Activated T-cell treated with anti-CD3 and anti-CD28 coated beads for 1 hour (primary cell): ENCODE data around the gene RPS2.
A peak's percentile ranks its signal among the peaks of the same experiment; 100 is the strongest.

Experiments used
- DNase-seq: peaks from one replicate; pipeline ENCODE4 v3.0.0-alpha.2; 2020; ENCODE audit warnings: low read depth

The RPS2 gene

GRCh38 chr16:1998852-1999801 lies 34.5 kb upstream of the RPS2 start:
- DNase-seq, result no peak

- DNase-seq, result no peak
Observed at GRCh38 chr16:1998360-1998835, 33.8 kb upstream of the RPS2 start.

- no peak for DNase-seq
Observed at GRCh38 chr16:1997494-1998359, 33.1 kb upstream of the RPS2 start.

- no peak for DNase-seq
Observed at GRCh38 chr16:1993731-1994131, 29.1 kb upstream of the RPS2 start.

- DNase-seq, result no peak
Observed at GRCh38 chr16:1992704-1993317, 28.2 kb upstream of the RPS2 start.

GRCh38 chr16:1991948-1992703 lies 27.5 kb upstream of the RPS2 start:
- peak; percentile 99 for DNase-seq

DNA sequence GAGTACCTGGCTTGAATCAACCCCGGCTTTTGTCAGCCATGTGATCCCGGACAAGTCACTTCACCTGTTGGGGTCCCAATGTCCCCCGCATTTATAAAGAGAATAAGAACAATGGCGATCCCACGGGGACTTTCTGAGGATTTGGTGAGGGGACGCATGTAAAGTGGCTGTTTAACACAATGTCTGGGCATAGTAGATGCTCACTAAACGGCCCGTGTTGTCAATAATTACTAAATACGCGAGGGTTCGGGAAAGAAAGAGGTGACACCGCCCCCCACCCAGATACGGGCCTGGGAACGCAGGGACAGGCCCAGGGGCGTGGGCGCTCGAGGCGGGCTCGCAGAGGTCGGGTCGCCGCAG lies 26.9 kb upstream of the RPS2 start:
- no peak for DNase-seq

- peak; percentile 35 for DNase-seq
Observed at GRCh38 chr16:1991135-1991551, 26.5 kb upstream of the RPS2 start.

DNA sequence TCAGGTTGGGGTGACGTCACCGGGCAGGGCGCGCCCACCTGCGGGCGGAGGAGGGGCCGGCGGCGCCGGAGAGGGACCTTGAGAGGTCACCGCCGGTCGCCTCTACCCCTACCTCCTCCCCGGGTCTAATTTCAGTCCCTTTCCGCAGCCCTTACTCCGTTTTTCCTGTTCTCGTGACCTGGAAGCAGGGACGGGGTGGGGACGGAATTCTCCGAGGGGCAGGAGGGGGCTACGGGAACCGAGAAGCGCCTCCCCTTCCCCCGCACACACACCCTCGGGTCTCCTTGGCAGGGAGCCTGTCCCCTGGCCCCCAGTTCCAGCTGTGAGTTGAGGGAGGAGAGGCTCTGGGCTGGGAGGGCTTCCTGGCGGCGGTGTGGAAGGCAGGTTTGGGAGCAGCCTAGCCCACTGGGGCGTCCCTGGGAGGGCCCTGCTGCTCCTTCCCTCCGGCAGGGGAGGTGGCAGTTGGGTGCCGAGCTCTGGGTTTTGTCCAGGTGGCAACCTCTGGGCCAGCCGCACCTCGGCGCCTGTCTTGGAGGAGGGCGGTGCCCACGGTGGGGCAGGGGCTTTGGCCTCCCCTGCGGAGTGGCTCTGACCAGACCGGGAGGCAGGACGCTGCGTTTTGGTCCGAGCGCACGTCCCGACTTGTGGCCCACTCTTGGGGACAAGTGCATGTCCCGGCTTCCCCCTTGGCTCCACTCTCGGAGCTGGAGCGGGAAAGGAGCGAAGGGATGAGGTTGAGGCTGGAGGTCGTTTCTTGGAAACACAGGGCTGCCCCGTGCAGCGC lies 25.9 kb upstream of the RPS2 start:
- DNase-seq, result no peak

GRCh38 chr16:1990101-1990350 lies 25.4 kb upstream of the RPS2 start:
- DNase-seq, result no peak

DNA sequence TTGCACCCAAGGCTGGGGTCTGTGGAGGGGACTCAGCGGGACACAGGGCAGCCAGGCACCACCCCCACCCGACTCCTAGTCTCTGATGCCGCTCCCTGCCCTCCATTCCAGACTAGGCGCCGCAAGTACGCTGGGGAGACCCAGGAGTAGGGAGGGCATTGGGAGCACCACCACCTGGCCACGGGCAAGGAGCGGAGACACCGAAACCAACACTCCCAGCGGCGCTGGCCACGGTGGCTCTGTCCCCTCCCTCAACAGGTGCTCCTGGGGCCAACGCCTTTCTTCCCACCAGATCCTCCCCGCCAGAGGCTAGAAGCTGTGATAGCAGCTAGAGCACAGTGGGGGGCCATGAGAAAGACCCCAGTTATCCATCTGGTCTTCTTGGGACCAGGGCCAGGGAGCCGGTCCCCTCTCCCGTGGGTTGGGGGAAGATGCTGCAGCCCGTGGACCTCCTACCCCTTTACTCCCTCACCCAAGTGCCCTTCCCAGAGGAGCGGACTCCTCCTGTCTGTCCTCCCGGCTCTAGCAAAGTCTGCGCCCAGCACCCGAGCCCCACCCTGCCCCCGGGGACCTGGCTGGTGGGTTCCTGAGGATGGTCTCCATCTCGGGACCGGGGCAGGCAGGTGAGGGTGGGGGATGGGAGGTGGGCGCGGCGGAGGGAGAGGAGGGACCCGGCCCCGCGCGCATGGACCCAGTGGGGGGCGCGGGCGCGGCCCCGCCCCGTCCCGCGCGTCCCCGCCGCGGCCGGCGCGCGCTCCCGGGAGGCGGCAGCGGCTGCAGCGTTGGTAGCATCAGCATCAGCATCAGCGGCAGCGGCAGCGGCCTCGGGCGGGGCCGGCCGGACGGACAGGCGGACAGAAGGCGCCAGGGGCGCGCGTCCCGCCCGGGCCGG lies 24.8 kb upstream of the RPS2 start, which contains the start of gene SYNGR3:
SYNGR3 (plus strand) TSS at position 762 of the 892 bp plus-strand sequence. CDS start 133 bp downstream, outside the sequence.
- DNase-seq, result no peak

GRCh38 chr16:1987198-1987597 lies 22.6 kb upstream of the RPS2 start:
- DNase-seq, result no peak

DNA sequence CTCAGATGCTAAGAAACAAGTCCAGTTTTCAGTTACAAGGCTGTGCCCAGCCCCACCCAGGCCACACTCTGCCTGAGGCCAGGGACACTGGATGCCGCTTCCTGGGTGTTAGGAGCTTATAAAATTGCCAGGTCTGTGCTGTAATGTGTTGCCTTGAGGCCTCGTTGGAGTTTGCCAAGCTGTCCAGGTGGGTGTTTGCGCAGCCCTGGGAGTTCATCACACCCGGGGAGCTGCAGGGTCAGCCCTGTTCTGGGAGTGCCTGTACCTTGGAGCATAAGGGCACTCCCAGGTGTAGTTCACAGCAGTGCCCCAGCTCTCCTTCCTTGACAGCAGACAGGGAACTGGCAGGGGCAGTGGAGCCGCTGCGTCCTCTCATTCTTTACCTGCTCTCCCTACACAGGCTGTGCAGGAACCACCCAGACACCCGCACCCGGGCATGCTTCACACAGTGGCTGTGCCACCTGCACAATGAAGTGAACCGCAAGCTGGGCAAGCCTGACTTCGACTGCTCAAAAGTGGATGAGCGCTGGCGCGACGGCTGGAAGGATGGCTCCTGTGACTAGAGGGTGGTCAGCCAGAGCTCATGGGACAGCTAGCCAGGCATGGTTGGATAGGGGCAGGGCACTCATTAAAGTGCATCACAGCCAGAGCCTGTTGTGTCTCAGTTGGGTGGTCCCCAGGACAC lies 21.0 kb upstream of the RPS2 start:
- DNase-seq, result no peak

DNA sequence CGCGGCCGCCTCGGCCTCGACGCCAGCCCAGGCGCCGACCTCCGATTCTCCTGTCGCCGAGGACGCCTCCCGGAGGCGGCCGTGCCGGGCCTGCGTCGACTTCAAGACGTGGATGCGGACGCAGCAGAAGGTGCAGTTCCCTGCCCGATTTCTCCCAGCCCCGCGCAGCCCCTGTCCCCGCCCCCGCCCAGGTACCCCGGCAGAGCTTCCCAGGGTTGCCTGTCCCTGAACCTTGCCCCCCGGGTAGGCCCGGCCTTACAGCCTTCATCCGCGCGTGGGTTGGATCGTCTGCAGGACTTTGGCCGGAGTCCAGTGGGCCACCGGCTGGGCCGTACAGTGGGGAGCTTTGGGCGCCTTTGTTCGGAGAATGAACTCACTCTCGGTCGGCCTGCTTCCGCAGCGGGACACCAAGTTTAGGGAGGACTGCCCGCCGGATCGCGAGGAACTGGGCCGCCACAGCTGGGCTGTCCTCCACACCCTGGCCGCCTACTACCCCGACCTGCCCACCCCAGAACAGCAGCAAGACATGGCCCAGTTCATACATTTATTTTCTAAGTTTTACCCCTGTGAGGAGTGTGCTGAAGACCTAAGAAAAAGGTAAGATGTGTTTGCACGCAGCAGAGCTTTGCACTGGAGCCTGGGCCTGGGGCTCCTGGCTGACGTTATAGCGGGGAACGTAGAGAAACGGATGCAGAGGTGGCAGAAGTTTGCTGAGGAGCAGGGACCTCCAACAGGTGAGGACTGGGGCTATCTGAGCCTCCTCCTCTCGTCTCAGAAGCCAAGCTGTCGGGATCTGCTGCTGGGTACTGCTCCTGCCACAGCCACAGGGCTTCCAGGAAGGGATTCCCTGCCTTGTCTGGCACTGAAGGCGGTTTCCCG lies 20.0 kb upstream of the RPS2 start:
- no peak for DNase-seq

DNA sequence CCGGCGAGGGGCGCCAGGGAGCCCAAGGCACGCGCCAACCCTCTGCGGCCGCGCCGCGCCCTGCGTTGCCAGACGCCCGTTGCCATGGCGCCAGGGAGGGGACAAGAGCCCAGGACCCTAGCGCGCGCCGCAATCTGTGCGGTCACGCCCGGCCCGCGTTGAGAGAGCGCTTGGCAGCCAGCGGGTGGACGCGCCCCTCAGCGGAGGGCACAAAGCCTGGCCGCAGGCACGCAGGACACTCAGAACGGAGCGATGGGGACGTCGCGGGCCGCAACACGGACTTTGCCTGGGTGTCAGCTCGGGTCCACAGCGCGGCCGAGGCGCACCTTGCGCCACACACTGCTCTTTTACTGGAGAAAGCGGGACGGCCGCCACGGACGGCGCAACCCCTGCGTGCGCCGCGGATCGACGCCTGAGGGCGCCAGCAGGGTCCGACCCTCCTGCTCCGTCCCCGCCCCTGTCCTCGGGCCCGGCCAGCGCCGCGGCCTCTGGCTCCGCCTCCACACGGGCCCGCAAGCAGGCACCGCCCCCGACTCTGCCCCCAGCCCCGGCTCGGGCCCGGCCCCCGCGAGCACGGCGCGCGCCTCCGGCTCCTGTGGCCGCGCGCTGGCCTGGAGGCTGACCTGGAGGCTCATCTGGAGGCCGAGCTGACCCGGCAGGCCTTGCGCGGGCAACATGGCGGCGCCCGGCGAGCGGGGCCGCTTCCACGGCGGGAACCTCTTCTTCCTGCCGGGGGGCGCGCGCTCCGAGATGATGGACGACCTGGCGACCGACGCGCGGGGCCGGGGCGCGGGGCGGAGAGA lies 19.1 kb upstream of the RPS2 start, which contains the start of gene GFER:
GFER (plus strand) TSS at position 650 of the 803 bp plus-strand sequence; CDS start at position 676, 26 bp downstream.
- DNase-seq, result peak; percentile 40

GRCh38 chr16:1982991-1983543 lies 18.4 kb upstream of the RPS2 start:
- DNase-seq, result no peak

DNA sequence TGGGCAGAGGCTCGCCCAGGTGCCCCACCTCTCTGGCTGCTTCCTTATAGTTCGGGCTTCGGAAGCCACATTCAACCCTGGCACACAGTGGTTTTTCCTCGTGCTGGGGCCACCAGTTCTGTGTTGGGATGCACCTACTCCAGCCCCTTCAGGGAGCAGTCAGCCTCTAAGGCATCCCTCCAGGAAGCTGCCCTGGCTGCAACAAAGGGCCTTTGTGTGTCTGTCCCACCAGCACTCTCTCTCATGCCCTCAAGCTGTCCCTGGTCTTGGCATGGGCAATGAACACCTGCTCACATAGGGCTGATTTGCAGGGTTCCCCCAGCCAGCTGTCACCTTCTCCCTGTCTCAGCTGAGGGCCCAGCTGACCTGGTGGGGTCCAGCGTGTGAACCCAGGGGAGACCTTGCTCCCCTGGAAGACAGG lies 17.4 kb upstream of the RPS2 start:
- DNase-seq, result no peak
